K562 (cell line): ENCODE results near the gene AGPAT1. TPM values are rescaled to one million over a fixed set of nuclear protein-coding genes. Genes with fewer than 3 reads are reported as not detected.

ENCODE experiments used
- CBX8 ChIP-seq: fragments of 200-600 bp; sonication (generic); IDR thresholded peaks from 2 replicates; pipeline ENCODE4 v1.6.1; 2012; ENCODE audit warnings: borderline replicate concordance, mixed run types, low read depth, mild to moderate bottlenecking, moderate library complexity, mixed read lengths, low read length, control low read depth, inconsistent platforms; ENCODE audit not compliant: poor library complexity, severe bottlenecking; ENCODE audit errors: extremely low read depth
- EZH2 ChIP-seq: IDR thresholded peaks from 2 replicates; pipeline ENCODE4 v1.6.1; 2012; ENCODE audit warnings: low read depth, mild to moderate bottlenecking, inconsistent platforms, low read length, borderline replicate concordance
- MTF1 ChIP-seq: fragments of 250-450 bp; sonication (Bioruptor Pico); IDR thresholded peaks from 2 replicates; pipeline ENCODE4 v1.9.0; 2021; ENCODE audit warnings: moderate library complexity, mild to moderate bottlenecking, inconsistent platforms, borderline replicate concordance
- NCOA6 ChIP-seq: fragments of 450-650 bp; IDR thresholded peaks from 2 replicates; pipeline ENCODE4 v1.6.1; 2017; ENCODE audit warnings: mild to moderate bottlenecking
- PHTF2 ChIP-seq: fragments of 250-450 bp; sonication (Bioruptor Pico); IDR thresholded peaks from 2 replicates; pipeline ENCODE4 v1.5.0; 2021; ENCODE audit warnings: mild to moderate bottlenecking
- PTBP1 ChIP-seq: fragments of 200-400 bp; formaldehyde crosslinking; IDR thresholded peaks from 2 replicates; pipeline ENCODE4 v1.6.1; 2017; ENCODE audit warnings: low read depth, low read length
- SAFB2 ChIP-seq: fragments of 200-400 bp; formaldehyde crosslinking; IDR thresholded peaks from 2 replicates; pipeline ENCODE4 v1.6.1; 2018; ENCODE audit warnings: borderline replicate concordance, low read length, low read depth, moderate library complexity; ENCODE audit not compliant: severe bottlenecking
- STAT5A ChIP-seq: IDR thresholded peaks from 2 replicates; pipeline ENCODE4 v1.6.1; 2012; ENCODE audit warnings: low read length, inconsistent platforms, borderline replicate concordance
- ZNF282 ChIP-seq: sonication (generic); formaldehyde crosslinking; IDR thresholded peaks from 2 replicates; pipeline ENCODE4 v1.8.1; 2023; ENCODE audit warnings: missing genetic modification reagents
- polyA plus RNA-seq, 8 experiments: library from polyadenylated mRNA; depleted of rRNA in 4 of 8; stranded (reverse) in 5 of 8; unstranded in 3 of 8; fragments of >200 nt; fragmentation: Nextera tagmentation in 2 of 8; fragmentation: Illumina TruSeq in 1 of 8; extraction: Ambion mirVana in 2 of 8; extraction: Trizol in 1 of 8; gene quantifications; 2 replicates each; pipeline versions ENCODE4 v1.2.1 to v1.2.3, GENCODE V29; 2011 to 2014; ENCODE audit warnings: inconsistent platforms in 1 of 8, missing spikeins in 1 of 8
- total RNA-seq, 7 experiments: library from RNA; depleted of rRNA in 6 of 7; stranded (reverse); fragments of >200 nt in 6 of 7; fragmentation: Illumina TruSeq in 2 of 7; extraction: Trizol in 2 of 7; gene quantifications; 2 replicates each; pipeline versions ENCODE4 v1.2.1 to v1.2.3, GENCODE V29; 2011 to 2021; ENCODE audit warnings: low replicate concordance in 1 of 7
- TF ChIP-seq, protein P1 (sequence below): fragments of 450-650 bp; IDR thresholded peaks from 2 replicates; pipeline ENCODE4 v1.6.1; 2016; ENCODE audit warnings: antibody characterized with exemption
- TF ChIP-seq, protein P2 (sequence below): fragments of 450-650 bp; conservative IDR thresholded peaks from 2 replicates; pipeline ENCODE4 v1.6.1; 2016; ENCODE audit warnings: missing genetic modification characterization, low read depth, mild to moderate bottlenecking, missing compliant biosample characterization, moderate library complexity
- TF ChIP-seq, protein P3 (sequence below): sonication (generic); formaldehyde crosslinking; IDR thresholded peaks from 2 replicates; pipeline ENCODE4 v1.8.1; 2022; ENCODE audit warnings: missing genetic modification reagents
- TF ChIP-seq, protein P4 (sequence below): fragments of 250-450 bp; sonication (Bioruptor Pico); IDR thresholded peaks from 2 replicates; pipeline ENCODE4 v1.8.0; 2022; ENCODE audit warnings: moderate library complexity, mild to moderate bottlenecking, inconsistent platforms
- TF ChIP-seq, protein P5 (sequence below): fragments of 450-650 bp; formaldehyde crosslinking; IDR thresholded peaks from 2 replicates; pipeline ENCODE4 v1.4.0; 2022; ENCODE audit warnings: mild to moderate bottlenecking, moderate library complexity
- TF ChIP-seq, protein P6 (sequence below): fragments of 450-650 bp; formaldehyde crosslinking; IDR thresholded peaks from 2 replicates; pipeline ENCODE4 v1.4.0; 2020; ENCODE audit warnings: mild to moderate bottlenecking
- TF ChIP-seq, protein P7 (sequence below): fragments of 450-650 bp; IDR thresholded peaks from 2 replicates; pipeline ENCODE4 v1.6.1; 2017; ENCODE audit warnings: antibody characterized with exemption, mild to moderate bottlenecking

The AGPAT1 gene
- total and polyA plus RNA-seq, 9 of the 15 experiments (the other 6 are each of a cell fraction or from before 2014, with no cell fraction given): 37.9 to 176 (median 69.4) TPM

DNA sequence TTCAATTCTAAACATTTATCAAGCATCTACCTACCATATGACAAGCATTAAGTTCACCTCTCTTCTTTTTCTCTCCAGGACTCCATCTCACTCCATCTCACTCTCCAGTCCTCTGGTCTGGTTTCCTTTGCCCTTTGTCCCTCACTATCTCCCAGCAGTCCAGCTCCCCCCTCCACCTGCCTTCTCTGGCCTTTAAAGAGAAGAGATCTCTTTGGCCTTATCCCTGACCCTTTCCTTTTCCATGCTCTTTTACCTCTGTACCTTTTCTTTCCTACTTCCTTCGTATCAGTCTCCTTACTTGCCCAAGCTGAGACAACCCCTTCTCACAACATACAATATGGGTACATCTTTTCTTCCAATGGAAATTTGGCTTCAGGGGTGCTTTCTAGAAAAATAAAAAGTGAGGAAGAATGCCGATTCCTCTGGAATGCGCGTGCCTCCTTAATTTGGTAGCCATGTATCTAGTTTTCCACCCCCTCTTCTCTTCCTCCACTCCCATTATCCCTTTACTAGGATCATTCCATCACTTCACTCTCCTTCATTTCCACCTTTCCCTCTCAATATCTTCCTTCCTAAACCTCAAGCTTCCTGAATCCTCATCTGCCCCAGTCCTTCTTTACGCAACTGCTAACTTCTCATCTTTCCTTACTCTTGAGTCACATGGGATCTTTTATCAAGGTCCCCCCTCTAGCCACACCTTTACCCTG, 745 bp upstream of the AGPAT1 start (continued):
- no peak for TF ChIP-seq SAFB2
- no peak for TF ChIP-seq PTBP1
- TF ChIP-seq, protein P1, sequence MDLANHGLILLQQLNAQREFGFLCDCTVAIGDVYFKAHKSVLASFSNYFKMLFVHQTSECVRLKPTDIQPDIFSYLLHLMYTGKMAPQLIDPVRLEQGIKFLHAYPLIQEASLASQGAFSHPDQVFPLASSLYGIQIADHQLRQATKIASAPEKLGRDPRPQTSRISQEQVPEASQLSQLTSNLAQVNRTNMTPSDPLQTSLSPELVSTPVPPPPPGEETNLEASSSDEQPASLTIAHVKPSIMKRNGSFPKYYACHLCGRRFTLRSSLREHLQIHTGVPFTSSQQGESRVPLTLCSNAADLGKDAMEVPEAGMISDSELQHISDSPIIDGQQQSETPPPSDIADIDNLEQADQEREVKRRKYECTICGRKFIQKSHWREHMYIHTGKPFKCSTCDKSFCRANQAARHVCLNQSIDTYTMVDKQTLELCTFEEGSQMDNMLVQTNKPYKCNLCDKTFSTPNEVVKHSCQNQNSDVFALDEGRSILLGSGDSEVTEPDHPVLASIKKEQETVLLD: no peak
- TF ChIP-seq, protein P2, sequence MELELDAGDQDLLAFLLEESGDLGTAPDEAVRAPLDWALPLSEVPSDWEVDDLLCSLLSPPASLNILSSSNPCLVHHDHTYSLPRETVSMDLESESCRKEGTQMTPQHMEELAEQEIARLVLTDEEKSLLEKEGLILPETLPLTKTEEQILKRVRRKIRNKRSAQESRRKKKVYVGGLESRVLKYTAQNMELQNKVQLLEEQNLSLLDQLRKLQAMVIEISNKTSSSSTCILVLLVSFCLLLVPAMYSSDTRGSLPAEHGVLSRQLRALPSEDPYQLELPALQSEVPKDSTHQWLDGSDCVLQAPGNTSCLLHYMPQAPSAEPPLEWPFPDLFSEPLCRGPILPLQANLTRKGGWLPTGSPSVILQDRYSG (tag): no peak
- TF ChIP-seq NCOA6: no peak
- TF ChIP-seq, protein P3, sequence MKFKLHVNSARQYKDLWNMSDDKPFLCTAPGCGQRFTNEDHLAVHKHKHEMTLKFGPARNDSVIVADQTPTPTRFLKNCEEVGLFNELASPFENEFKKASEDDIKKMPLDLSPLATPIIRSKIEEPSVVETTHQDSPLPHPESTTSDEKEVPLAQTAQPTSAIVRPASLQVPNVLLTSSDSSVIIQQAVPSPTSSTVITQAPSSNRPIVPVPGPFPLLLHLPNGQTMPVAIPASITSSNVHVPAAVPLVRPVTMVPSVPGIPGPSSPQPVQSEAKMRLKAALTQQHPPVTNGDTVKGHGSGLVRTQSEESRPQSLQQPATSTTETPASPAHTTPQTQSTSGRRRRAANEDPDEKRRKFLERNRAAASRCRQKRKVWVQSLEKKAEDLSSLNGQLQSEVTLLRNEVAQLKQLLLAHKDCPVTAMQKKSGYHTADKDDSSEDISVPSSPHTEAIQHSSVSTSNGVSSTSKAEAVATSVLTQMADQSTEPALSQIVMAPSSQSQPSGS: no peak
- TF ChIP-seq, protein P4, sequence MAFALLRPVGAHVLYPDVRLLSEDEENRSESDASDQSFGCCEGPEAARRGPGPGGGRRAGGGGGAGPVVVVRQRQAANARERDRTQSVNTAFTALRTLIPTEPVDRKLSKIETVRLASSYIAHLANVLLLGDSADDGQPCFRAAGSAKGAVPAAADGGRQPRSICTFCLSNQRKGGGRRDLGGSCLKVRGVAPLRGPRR: 0 out of 2 replicates have a peak, but pooled peaks have one; percentile 19
- no peak for TF ChIP-seq PHTF2 (CRISPR knock-in tag)
- no peak for TF ChIP-seq CBX8
- TF ChIP-seq, protein P5, sequence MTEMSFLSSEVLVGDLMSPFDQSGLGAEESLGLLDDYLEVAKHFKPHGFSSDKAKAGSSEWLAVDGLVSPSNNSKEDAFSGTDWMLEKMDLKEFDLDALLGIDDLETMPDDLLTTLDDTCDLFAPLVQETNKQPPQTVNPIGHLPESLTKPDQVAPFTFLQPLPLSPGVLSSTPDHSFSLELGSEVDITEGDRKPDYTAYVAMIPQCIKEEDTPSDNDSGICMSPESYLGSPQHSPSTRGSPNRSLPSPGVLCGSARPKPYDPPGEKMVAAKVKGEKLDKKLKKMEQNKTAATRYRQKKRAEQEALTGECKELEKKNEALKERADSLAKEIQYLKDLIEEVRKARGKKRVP (CRISPR knock-in tag): no peak; the same call in 1 of the 2 replicates
- no peak for TF ChIP-seq ZNF282 (CRISPR knock-in tag)
- TF ChIP-seq STAT5A: no peak
- TF ChIP-seq, protein P6, sequence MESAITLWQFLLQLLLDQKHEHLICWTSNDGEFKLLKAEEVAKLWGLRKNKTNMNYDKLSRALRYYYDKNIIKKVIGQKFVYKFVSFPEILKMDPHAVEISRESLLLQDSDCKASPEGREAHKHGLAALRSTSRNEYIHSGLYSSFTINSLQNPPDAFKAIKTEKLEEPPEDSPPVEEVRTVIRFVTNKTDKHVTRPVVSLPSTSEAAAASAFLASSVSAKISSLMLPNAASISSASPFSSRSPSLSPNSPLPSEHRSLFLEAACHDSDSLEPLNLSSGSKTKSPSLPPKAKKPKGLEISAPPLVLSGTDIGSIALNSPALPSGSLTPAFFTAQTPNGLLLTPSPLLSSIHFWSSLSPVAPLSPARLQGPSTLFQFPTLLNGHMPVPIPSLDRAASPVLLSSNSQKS (CRISPR knock-in tag): no peak
- no peak for TF ChIP-seq EZH2
- 0 out of 2 replicates have a peak, but pooled peaks have one; percentile 40 for TF ChIP-seq MTF1
- TF ChIP-seq, protein P7, sequence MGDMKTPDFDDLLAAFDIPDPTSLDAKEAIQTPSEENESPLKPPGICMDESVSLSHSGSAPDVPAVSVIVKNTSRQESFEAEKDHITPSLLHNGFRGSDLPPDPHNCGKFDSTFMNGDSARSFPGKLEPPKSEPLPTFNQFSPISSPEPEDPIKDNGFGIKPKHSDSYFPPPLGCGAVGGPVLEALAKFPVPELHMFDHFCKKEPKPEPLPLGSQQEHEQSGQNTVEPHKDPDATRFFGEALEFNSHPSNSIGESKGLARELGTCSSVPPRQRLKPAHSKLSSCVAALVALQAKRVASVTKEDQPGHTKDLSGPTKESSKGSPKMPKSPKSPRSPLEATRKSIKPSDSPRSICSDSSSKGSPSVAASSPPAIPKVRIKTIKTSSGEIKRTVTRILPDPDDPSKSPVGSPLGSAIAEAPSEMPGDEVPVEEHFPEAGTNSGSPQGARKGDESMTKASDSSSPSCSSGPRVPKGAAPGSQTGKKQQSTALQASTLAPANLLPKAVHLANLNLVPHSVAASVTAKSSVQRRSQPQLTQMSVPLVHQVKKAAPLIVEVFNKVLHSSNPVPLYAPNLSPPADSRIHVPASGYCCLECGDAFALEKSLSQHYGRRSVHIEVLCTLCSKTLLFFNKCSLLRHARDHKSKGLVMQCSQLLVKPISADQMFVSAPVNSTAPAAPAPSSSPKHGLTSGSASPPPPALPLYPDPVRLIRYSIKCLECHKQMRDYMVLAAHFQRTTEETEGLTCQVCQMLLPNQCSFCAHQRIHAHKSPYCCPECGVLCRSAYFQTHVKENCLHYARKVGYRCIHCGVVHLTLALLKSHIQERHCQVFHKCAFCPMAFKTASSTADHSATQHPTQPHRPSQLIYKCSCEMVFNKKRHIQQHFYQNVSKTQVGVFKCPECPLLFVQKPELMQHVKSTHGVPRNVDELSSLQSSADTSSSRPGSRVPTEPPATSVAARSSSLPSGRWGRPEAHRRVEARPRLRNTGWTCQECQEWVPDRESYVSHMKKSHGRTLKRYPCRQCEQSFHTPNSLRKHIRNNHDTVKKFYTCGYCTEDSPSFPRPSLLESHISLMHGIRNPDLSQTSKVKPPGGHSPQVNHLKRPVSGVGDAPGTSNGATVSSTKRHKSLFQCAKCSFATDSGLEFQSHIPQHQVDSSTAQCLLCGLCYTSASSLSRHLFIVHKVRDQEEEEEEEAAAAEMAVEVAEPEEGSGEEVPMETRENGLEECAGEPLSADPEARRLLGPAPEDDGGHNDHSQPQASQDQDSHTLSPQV: no peak
